Activated CD4-positive, alpha-beta T cell treated with anti-CD3 and anti-CD28 coated beads, Interleukin-2, Interleukin-4, amounts not matched to agents 100 ng/mL and 50 ng/mL, durations not matched to agents 16 hours and 8 hours (primary cell): ENCODE results near the gene PDXK.

Source experiments
- DNase-seq: peaks from one replicate; pipeline ENCODE4 v3.0.0-alpha.2; 2020; ENCODE audit warnings: low spot score

The PDXK gene

GRCh38 chr21:43743947-43744346, 25.0 kb downstream of the PDXK start:
- no peak for DNase-seq

GRCh38 chr21:43744725-43745124, 25.8 kb downstream of the PDXK start:
- no peak for DNase-seq

- no peak for DNase-seq
Measured at GRCh38 chr21:43745772-43746517, 27.0 kb downstream of the PDXK start.

DNA sequence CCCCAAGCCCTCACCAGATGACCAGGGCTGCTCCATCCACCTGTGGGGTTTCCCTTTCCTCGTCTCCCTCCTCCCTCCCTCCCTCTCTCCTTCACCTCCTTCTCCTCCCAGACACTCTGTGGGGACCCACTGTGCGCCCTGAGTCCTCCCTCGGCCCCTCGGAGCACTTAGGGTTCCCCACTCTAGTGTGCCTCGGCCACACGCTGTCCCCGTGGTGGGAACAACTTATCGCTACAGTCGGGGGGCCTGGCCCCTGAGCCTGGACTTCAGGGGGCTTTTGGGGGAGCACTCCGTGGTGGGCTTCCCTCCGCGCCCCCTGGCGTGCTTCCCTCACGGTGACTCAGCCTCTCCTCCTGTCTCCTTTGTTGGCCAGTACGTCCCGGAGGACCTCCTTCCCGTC, 29.7 kb downstream of the PDXK start:
- no peak for DNase-seq

GRCh38 chr21:43749651-43750262, 30.8 kb downstream of the PDXK start:
- no peak for DNase-seq

DNA sequence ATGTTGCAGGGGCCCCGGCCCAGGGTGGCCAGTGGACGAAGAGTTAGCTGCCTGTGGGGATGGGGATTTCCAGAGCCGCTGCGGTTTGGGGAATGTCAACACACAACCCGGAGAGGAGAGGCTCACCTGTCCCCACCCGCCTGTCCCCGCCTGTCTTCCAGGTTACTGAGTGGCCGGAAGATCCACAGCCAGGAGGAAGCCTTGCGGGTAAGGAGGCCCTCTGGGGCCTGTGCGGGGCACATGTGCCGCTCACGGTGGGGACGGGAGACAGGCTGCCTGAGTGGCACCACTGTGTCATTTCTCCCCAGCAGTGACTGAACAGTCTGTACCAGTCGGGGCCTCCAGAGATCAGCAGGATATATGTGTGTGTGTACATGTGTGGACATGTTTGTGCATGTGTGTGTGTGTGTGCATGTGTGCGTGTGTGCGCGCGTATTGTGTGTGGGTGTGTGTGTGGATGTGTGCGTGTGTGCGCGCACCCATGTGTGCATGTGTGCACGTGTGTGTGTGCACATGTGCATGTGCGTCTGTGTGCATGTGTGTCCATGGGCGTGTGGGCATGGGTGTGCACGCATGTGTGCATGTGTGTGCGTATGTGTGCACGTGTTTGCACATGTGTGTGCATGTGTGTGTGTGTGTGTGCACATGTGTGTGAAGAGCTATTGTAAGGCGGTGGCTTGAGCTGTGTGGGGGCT, 31.6 kb downstream of the PDXK start:
- DNase-seq: no peak

DNA sequence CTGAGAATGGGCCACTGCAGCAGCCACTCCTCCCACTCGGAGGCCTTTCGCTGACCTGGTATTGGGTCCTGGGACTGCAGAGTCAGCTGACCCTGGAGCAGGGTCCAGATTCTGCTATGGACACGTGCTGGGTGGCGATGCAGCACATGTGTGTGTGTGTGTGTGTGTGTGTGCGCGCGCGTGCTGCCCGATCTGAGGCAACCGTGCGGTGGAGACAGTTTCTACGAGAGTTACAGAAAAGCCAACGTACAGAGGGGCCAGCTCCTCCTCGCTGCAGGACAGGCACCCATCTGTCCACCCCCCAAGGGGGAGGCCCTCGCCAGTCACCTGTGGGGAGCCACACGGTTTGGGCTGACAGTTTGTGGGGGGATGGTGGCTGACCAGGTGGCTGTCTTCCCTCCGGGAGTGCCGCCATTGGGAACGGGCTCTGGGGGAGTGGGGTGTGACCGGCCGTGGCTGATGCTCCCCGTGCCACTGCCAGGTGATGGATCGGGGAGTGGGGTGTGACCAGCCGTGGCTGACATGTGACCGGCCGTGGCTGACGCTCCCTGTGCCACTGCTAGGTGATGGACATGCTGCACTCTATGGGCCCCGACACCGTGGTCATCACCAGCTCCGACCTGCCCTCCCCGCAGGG, 33.1 kb downstream of the PDXK start:
- no peak for DNase-seq

GRCh38 chr21:43752758-43753438, 34.0 kb downstream of the PDXK start:
- no peak for DNase-seq

GRCh38 chr21:43753439-43753799, 34.5 kb downstream of the PDXK start:
- DNase-seq: no peak

DNA sequence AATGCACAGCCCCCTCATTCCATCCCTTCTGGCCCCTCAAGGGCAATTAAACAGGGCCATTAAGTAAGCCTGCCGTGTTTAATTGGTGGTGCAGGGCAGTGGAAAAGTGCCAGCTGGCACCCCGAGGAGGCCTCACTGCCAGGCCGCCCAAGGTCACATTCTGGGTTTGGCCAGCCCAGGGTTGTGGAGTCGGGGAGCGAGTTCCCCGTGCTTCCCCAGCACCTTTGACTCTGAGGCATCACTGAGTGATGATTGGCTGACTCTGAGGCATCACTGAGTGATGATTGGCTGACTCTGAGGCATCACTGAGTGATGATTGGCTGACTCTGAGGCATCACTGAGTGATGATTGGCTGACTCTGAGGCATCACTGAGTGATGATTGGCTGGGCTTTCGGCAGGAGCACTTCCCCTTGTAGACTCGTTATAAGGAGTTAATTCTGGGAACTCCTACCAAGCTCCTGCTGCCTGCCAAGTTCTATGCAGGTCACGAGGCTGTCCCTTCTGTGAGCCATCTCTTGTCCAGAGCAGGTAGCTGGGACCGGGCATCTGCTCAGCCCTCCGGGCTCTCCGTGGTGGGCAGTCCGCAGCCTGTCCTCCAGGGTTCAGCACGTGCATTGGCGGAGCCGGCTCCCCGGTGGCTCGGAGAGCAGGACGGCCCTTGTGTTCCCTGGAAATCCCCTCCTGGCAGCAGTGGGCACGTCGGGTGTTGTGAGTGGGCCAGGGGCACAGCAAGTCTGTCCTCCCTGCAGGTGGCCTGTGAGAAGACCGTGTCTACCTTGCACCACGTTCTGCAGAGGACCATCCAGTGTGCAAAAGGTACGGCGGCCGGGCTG, 36.2 kb downstream of the PDXK start:
- no peak for DNase-seq

DNA sequence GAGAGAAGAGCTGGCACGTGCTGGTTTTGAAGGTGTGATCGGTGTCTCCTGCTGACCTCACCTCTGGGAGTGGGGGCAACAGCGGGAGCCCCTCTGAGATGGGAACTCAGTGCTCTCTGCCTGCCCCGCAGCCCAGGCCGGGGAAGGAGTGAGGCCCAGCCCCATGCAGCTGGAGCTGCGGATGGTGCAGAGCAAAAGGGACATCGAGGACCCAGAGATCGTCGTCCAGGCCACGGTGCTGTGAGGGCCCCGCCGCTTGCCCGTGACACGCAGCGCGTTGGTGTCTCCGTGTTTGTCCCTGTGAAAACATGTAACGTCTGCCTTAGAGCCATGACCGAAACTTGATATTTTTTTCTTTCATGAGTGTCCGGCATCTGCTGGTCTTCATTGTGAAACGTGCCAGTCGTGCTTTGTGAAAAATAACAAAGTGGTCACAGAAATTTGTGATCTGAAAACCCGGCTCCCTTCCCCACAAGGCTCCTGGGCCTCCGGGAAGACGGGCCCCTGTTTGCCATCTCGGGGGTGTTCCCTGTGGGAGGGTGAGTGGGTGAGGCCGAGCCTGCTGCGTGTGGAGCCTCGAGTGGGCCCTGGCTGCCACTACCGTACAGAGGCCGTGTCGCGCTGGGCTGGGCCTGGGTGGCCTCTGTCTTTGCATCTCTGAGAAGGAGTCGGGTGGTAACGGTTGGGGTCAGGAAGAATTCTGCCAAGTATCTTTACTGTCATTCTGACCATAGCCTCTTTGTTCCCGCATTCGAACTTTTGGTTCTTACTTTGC, 37.1 kb downstream of the PDXK start:
- no peak for DNase-seq

GRCh38 chr21:43757601-43758000, 38.7 kb downstream of the PDXK start:
- no peak for DNase-seq

GRCh38 chr21:43758111-43758641, 39.2 kb downstream of the PDXK start:
- DNase-seq: no peak

GRCh38 chr21:43758811-43759210, 39.9 kb downstream of the PDXK start:
- DNase-seq: no peak

GRCh38 chr21:43759651-43760050, 40.7 kb downstream of the PDXK start:
- DNase-seq: no peak

- DNase-seq: no peak
Measured at GRCh38 chr21:43760391-43760958, 41.5 kb downstream of the PDXK start.

- DNase-seq: no peak
Measured at GRCh38 chr21:43761886-43762285, 43.0 kb downstream of the PDXK start.

DNA sequence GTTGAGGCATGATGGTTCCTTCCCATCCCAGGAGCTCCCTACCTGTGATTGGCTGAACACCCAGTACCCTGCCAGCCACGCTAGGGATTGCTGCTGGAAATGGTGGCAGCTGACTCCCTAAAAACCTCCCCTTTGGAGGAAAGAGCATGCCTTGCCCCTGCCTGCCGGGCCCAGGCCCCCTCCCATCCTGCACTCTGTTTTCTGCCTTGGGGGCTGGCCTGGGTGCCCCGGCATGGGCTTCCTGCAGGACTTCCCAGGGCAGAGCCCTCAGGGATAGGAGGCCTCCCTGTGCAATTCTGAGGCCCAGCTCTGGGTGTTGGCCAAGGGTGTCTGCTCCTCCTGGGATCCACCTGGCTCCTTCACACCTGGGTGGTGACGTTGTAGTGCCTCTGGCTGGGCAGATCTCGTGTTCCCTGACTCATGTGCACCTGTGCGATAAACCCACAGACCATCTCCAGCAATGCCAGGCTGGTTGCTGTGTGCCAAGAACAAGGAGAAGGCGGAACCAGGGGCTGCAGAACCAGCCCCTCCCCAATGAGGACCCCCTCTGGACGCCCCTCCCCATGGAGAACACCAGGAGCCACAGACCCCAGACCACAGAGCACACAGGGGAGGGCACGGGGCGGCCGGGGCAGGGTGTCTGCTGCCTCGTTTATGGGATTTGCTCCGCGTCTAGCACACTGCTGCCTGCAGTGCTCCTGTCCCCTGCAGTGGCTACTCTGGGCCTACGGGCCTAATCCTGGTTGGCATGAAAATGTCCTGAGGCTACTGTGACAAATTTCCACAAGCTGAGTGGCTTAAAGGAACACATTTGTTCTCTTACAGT, 43.6 kb downstream of the PDXK start:
- DNase-seq: no peak

GRCh38 chr21:43763901-43764523, 45.1 kb downstream of the PDXK start:
- DNase-seq: no peak
